SK-N-SH (cell line): Measurements from ENCODE around the gene RAET1E. TPM values are rescaled to one million over a fixed set of nuclear protein-coding genes. Genes with fewer than 3 reads are reported as not detected.

Experiments
- CTCF ChIA-PET: fragments of 300-600, 350-600 bp; formaldehyde crosslinking; extraction: SDS; loops from one replicate; lab custom pipeline; 2021; lab: Yijun Ruan, JAX
- POLR2A ChIA-PET: fragments of 350-600 bp; sonication (Branson Sonifier 250); formaldehyde crosslinking; extraction: SDS; loops from one replicate; lab custom pipeline; 2020; ENCODE audit warnings: antibody characterized with exemption, inconsistent platforms; lab: Yijun Ruan, JAX
- DNase-seq: peaks from one replicate; pipeline ENCODE4 v3.0.0; 2012
- H2AFZ ChIP-seq: fragments of 200-600 bp; sonication (generic); 2 replicates; pipeline ENCODE4 v1.8.1; 2016; ENCODE audit warnings: antibody characterized with exemption, mild to moderate bottlenecking, low read depth
- H3F3A ChIP-seq: fragments of 200-600 bp; sonication (generic); replicated peaks from 2 replicates; pipeline ENCODE3; 2016; ENCODE audit warnings: antibody characterized with exemption, mild to moderate bottlenecking; ENCODE audit not compliant: insufficient read depth
- H3K27ac ChIP-seq, 2 experiments: fragments of 200-500 bp in 1 of 2; fragments of 200-600 bp in 1 of 2; sonication (Bioruptor generic) in 1 of 2; sonication (generic), shearing (Covaris generic) in 1 of 2; 2 replicates each; pipeline versions ENCODE4 v1.5.1 to v1.6.1; 2014 to 2016; ENCODE audit warnings: low read depth in 2 of 2, inconsistent platforms in 1 of 2, low read length in 1 of 2, mild to moderate bottlenecking in 1 of 2, mixed read lengths in 1 of 2
- H3K27me3 ChIP-seq: fragments of 200-600 bp; sonication (generic), shearing (Covaris generic); 2 replicates; pipeline ENCODE4 v1.6.1; 2016; ENCODE audit warnings: mixed run types; ENCODE audit not compliant: insufficient read depth
- H3K36me3 ChIP-seq, 2 experiments: fragments of 200-500 bp in 1 of 2; fragments of 200-600 bp in 1 of 2; sonication (Bioruptor generic) in 1 of 2; sonication (generic) in 1 of 2; replicated peaks in 1 of 2; 2 replicates each; pipeline versions ENCODE3 to v1.5.1; 2014 to 2016; ENCODE audit warnings: low read length in 1 of 2, mild to moderate bottlenecking in 1 of 2; ENCODE audit not compliant: insufficient read depth in 2 of 2, control insufficient read depth in 1 of 2
- H3K4me1 ChIP-seq, 2 experiments: fragments of 200-500 bp in 1 of 2; fragments of 200-600 bp in 1 of 2; sonication (Bioruptor generic) in 1 of 2; sonication (generic), shearing (Covaris generic) in 1 of 2; 2 replicates each; pipeline versions ENCODE4 v1.5.1 to v1.6.1; 2014 to 2016; ENCODE audit warnings: low read depth in 1 of 2, low read length in 1 of 2, mixed run types in 1 of 2; ENCODE audit not compliant: insufficient read depth in 2 of 2, control insufficient read depth in 1 of 2
- H3K4me2 ChIP-seq: fragments of 200-600 bp; sonication (generic), shearing (Covaris generic); 2 replicates; pipeline ENCODE4 v1.6.1; 2017; ENCODE audit warnings: mixed run types
- H3K4me3 ChIP-seq, 2 experiments: fragments of 200-500 bp in 1 of 2; fragments of 200-600 bp in 1 of 2; sonication (Bioruptor generic) in 1 of 2; sonication (generic), shearing (Covaris generic) in 1 of 2; 2 replicates each; pipeline versions ENCODE4 v1.5.1 to v1.8.1; 2014 to 2016; ENCODE audit warnings: low read depth in 2 of 2, inconsistent platforms in 1 of 2, low read length in 1 of 2, mild to moderate bottlenecking in 1 of 2, mixed read lengths in 1 of 2, moderate library complexity in 1 of 2
- H3K79me2 ChIP-seq: fragments of 200-600 bp; sonication (generic); 2 replicates; pipeline ENCODE4 v1.8.1; 2017; ENCODE audit warnings: mild to moderate bottlenecking; ENCODE audit not compliant: insufficient read depth
- H3K9ac ChIP-seq: fragments of 200-600 bp; sonication (generic); 2 replicates; pipeline ENCODE4 v1.6.1; 2017; ENCODE audit warnings: mixed run types
- H3K9me2 ChIP-seq: fragments of 200-600 bp; sonication (generic); 2 replicates; pipeline ENCODE4 v1.6.1; 2017; ENCODE audit warnings: mixed run types
- H3K9me3 ChIP-seq: fragments of 200-600 bp; sonication (generic); 2 replicates; pipeline ENCODE4 v1.6.1; 2017; ENCODE audit warnings: mixed run types, mild to moderate bottlenecking, moderate library complexity
- H4K20me1 ChIP-seq: fragments of 200-600 bp; sonication (generic); 2 replicates; pipeline ENCODE4 v1.6.1; 2017; ENCODE audit warnings: mild to moderate bottlenecking, mixed run types; ENCODE audit not compliant: insufficient read depth
- ELF1 ChIP-seq: IDR thresholded peaks from 2 replicates; pipeline ENCODE4 v1.4.0; 2012
- FOSL2 ChIP-seq: IDR thresholded peaks from 2 replicates; pipeline ENCODE4 v1.4.0; 2012; ENCODE audit warnings: low read depth, mild to moderate bottlenecking, moderate library complexity, borderline replicate concordance
- GABPA ChIP-seq: IDR thresholded peaks from 2 replicates; pipeline ENCODE4 v1.4.0; 2012; ENCODE audit warnings: low read depth, mild to moderate bottlenecking
- GATA2 ChIP-seq: sonication (generic); formaldehyde crosslinking; IDR thresholded peaks from 2 replicates; pipeline ENCODE4 v1.5.0; 2020; ENCODE audit warnings: mild to moderate bottlenecking, missing genetic modification reagents
- JUND ChIP-seq: IDR thresholded peaks from 2 replicates; pipeline ENCODE4 v1.4.0; 2012
- MEF2A ChIP-seq: IDR thresholded peaks from 2 replicates; pipeline ENCODE4 v1.4.0; 2012; ENCODE audit warnings: low read depth, borderline replicate concordance
- MXI1 ChIP-seq: IDR thresholded peaks from 2 replicates; pipeline ENCODE4 v1.6.1; 2012; ENCODE audit warnings: mild to moderate bottlenecking, low read depth, low read length, improper control_type of control experiment
- NFIC ChIP-seq: IDR thresholded peaks from 2 replicates; pipeline ENCODE4 v1.4.0; 2012; ENCODE audit warnings: borderline replicate concordance
- NRF1 ChIP-seq: IDR thresholded peaks from 2 replicates; pipeline ENCODE4 v1.6.1; 2012; ENCODE audit warnings: low read depth, mild to moderate bottlenecking, low read length
- POLR2AphosphoS5 ChIP-seq: IDR thresholded peaks from 2 replicates; pipeline ENCODE4 v1.6.1; 2012; ENCODE audit warnings: low read depth, low read length
- RAD21 ChIP-seq: IDR thresholded peaks from 2 replicates; pipeline ENCODE4 v1.6.1; 2012; ENCODE audit warnings: mild to moderate bottlenecking, low read length
- SMC3 ChIP-seq: IDR thresholded peaks from 2 replicates; pipeline ENCODE4 v1.6.1; 2012; ENCODE audit warnings: low read depth, low read length, improper control_type of control experiment
- YY1 ChIP-seq: IDR thresholded peaks from 2 replicates; pipeline ENCODE4 v1.4.0; 2012; ENCODE audit warnings: low read depth, mild to moderate bottlenecking
- WGBS: methylation state at CpG from one replicate; pipeline ENCODE4 v1.1.6; 2017; ENCODE audit warnings: low lambda C conversion rate; 5-methylcytosine and 5-hydroxymethylcytosine counted together
- polyA plus RNA-seq, 3 experiments: library from polyadenylated mRNA; depleted of rRNA; stranded (reverse); fragments of >200 nt; gene quantifications; 2 replicates each; pipeline ENCODE4 v1.2.3, GENCODE V29; 2012
- TF ChIP-seq, protein P1 (sequence below): fragments of 150-350 bp; IDR thresholded peaks from 2 replicates; pipeline ENCODE4 v1.6.1; 2017; ENCODE audit warnings: antibody characterized with exemption, low read length, low read depth, borderline replicate concordance
- TF ChIP-seq, protein P2 (sequence below): IDR thresholded peaks from 2 replicates; pipeline ENCODE4; 2012
- TF ChIP-seq, protein P3 (sequence below): fragments of 150-350 bp; IDR thresholded peaks from 2 replicates; pipeline ENCODE4 v1.6.1; 2016; ENCODE audit warnings: mild to moderate bottlenecking, low read depth, low read length

RAET1E gene
- polyA plus RNA-seq, 1 of the 3 experiments (the other 2 are of a cell fraction): 0.15 TPM

DNA sequence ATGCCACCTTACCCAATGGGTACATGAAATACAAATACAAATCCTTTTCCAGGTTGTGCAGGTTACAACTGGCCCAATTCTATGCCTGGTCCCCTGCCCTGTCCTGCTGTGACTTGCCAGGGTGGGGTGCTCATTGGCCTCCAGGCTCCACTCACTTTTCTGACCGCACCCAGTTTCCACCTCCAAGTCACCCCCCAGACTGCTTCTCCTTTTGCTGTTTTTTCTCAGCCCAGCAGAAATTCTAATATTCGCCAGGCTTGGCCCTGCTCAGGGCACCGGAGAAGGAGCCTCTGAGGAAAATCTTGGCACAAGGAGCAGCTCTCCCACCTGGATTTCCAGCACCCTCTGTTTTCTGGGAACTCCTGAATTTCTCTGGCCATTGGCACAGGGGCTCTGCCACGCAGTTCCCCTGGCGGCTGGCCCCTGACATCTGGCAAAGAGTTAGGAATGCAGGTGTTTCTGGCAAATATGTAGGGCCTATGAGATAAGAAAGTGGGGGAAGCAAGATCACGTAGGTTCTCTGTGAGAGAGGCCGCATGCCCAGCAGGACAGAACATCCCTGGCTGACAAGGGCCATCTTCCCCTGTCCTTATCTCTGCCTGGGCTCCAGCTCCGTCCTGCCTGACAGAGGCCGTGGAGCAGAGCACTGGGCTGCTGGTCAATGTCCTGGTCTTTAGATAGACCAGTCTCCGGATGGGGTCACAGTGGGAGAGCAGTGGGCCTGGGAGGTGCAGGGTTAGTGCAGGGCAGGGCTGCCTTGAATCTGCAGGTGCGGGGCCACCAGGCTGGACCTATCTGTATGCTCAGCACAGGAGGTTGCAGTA, 2.9 kb upstream of the RAET1E start:
- Histone ChIP-seq H2AFZ (no peak overlapping the region), H3K9ac (no peak overlapping the region), H3K36me3 (no peaks in the 10 kb centered on the region), H3K4me1 (peaks cover 3 to 13% of the 10 kb centered on the region in 2 experiments; a peak in 3 of 4 replicates), H3K27ac (no peak overlapping the region), H3K27me3 (no peaks in the 10 kb centered on the region), H3K4me3 (no peak overlapping the region), H3K9me2 (no peaks in the 10 kb centered on the region), H3K9me3 (no peaks in the 10 kb centered on the region), H4K20me1 (no peaks in the 10 kb centered on the region), H3K4me2 (no peak overlapping the region), H3K79me2 (no peaks in the 10 kb centered on the region), H3F3A (peaks cover 21% of the 10 kb centered on the region)
- CTCF ChIA-PET: interaction anchor here (0.5 to 1.3 kb wide), 2 partner anchors 12 to 14 kb away, joined by 3 read pairs; no protein-coding TSS in a partner anchor
- POLR2A ChIA-PET: no interaction called here
- no peak for DNase-seq
- WGBS: 86% methylated on average over 6 of the region's 11 CpGs
- TF ChIP-seq, protein P1, sequence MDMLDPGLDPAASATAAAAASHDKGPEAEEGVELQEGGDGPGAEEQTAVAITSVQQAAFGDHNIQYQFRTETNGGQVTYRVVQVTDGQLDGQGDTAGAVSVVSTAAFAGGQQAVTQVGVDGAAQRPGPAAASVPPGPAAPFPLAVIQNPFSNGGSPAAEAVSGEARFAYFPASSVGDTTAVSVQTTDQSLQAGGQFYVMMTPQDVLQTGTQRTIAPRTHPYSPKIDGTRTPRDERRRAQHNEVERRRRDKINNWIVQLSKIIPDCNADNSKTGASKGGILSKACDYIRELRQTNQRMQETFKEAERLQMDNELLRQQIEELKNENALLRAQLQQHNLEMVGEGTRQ: no peak
- TF ChIP-seq NRF1 (no peak), SMC3 (no peak), GATA2 (CRISPR knock-in tag) (no peak), MXI1 (no peak), YY1 (no peak), GABPA (no peak), POLR2AphosphoS5 (no peak), FOSL2 (no peak), JUND (no peak), MEF2A (no peak), ELF1 (no peak), NFIC (no peak), RAD21 (no peak)
- TF ChIP-seq, protein P2, sequence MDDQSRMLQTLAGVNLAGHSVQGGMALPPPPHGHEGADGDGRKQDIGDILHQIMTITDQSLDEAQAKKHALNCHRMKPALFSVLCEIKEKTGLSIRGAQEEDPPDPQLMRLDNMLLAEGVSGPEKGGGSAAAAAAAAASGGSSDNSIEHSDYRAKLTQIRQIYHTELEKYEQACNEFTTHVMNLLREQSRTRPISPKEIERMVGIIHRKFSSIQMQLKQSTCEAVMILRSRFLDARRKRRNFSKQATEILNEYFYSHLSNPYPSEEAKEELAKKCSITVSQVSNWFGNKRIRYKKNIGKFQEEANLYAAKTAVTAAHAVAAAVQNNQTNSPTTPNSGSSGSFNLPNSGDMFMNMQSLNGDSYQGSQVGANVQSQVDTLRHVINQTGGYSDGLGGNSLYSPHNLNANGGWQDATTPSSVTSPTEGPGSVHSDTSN: no peak
- TF ChIP-seq, protein P3, sequence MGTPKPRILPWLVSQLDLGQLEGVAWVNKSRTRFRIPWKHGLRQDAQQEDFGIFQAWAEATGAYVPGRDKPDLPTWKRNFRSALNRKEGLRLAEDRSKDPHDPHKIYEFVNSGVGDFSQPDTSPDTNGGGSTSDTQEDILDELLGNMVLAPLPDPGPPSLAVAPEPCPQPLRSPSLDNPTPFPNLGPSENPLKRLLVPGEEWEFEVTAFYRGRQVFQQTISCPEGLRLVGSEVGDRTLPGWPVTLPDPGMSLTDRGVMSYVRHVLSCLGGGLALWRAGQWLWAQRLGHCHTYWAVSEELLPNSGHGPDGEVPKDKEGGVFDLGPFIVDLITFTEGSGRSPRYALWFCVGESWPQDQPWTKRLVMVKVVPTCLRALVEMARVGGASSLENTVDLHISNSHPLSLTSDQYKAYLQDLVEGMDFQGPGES: no peak
